ENCODE results near the gene PRKCD.

GRCh38 chr3:53114011-53114400 lies 47.0 kb upstream of the PRKCD start:
- TF ChIP-seq CTCF (IDR thresholded peaks at IDR 0.05), result peak in 1 of 3 donors; percentile 86
- TF ChIP-seq POLR2A (IDR thresholded peaks at IDR 0.05), result no peak

Data from lower leg skin (tissue), 3 donors.